ENCODE results near the gene SNAPC3. TPM values are rescaled to one million over a fixed set of nuclear protein-coding genes. Genes with fewer than 3 reads are reported as not detected.

Gene SNAPC3
- total and polyA plus RNA-seq, 2 of the 4 experiments (the other 2 are of a cell fraction): 22.0 to 31.0 TPM

DNA sequence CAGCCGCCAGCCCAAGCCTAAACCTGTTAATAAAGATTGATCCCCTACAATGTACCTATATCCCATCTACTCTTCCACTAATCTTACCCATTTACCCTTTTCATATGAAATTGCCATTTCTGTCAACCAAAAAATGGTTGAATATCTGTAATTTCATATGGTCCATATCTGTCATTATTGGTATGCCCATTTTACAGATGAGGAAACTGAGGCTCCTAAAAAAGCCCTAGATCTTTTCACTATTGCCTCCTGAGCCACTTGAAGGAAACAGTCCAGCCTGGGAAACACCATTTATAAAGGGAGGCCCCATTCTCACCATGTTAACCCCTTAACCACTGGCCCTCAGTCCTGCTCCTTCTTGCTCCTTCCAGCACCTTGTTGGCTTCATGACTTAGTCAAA is 41.2 kb upstream of the SNAPC3 start:
- H3K4me2 ChIP-seq (ENCODE audit: low read depth, low read length): no peak overlapping the region
- no peak overlapping the region for H3K23ac ChIP-seq (ENCODE audit: low read depth, low read length)
- no CpG with 5 or more reads among the region's 1 CpG for WGBS, 2 experiments (ENCODE audit: extremely low coverage in 2 of 2, insufficient read length in 1 of 2)
- no peak overlapping the region for H2AFZ ChIP-seq (replicated peaks; ENCODE audit: low read length, poor library complexity)
- no peak overlapping the region for H4K8ac ChIP-seq (ENCODE audit: low read depth in 2 of 2, low read length in 2 of 2)
- dilution Hi-C loops (cut with HindIII; ENCODE audit: low sequenced_read_pairs, unreplicated experiment): no loop called here
- no TSS peak for BruUV-seq (replicated peaks)
- H3K4me1 ChIP-seq (ENCODE audit: control insufficient read depth, insufficient read depth, low read length): peaks cover 3% of the 10 kb centered on the region
- no peak overlapping the region for H3K27ac ChIP-seq (ENCODE audit: insufficient read depth, low read length)
- no peak overlapping the region for H3K4ac ChIP-seq (ENCODE audit: low read depth, low read length)
- no peak for ATAC-seq (ENCODE audit: low read depth)
- no peaks in the 10 kb centered on the region for H4K20me1 ChIP-seq (ENCODE audit: insufficient read depth, low read length)
- no peak overlapping the region for H2AK9ac ChIP-seq (replicated peaks; ENCODE audit: low read depth, low read length, poor library complexity)
- no peaks in the 10 kb centered on the region; the same call in 1 of the 2 replicates for H3K27me3 ChIP-seq (ENCODE audit: control insufficient read depth, insufficient read depth, low read length)
- H2BK5ac ChIP-seq (ENCODE audit: low read depth, low read length, poor library complexity, severe bottlenecking): no peak overlapping the region
- POLR2A ChIA-PET (ENCODE audit: unreplicated experiment): no interaction called here
- no peaks in the 10 kb centered on the region for H3K36me3 ChIP-seq (ENCODE audit: control insufficient read depth, insufficient read depth, low read length)
- H3K9ac ChIP-seq (ENCODE audit: low read depth, low read length): no peak overlapping the region
- no peak overlapping the region for H3K4me3 ChIP-seq (ENCODE audit: insufficient read depth, low read depth, low read length)
- H3K9me3 ChIP-seq (ENCODE audit: control insufficient read depth, insufficient read depth, low read length): no peaks in the 10 kb centered on the region
- no peaks in the 10 kb centered on the region for H3K79me1 ChIP-seq (ENCODE audit: low read depth in 1 of 2, low read length in 2 of 2)
- no peak overlapping the region for H3K56ac ChIP-seq (ENCODE audit: extremely low read depth, insufficient read depth, low read length)
- no peak overlapping the region for H2BK120ac ChIP-seq (ENCODE audit: low read depth, low read length)
- no peak for DNase-seq
- no peak overlapping the region for H3K18ac ChIP-seq (ENCODE audit: low read depth, low read length)
- CTCF ChIA-PET: no interaction called here
- intact Hi-C loops (cut with micrococcal nuclease): no loop called here
- TF ChIP-seq FOS (IDR thresholded peaks at IDR 0.05; ENCODE audit: low read depth, low read length) (no peak), NFE2L2 (IDR thresholded peaks at IDR 0.05; ENCODE audit: low read depth, low read length) (no peak), SMC3 (IDR thresholded peaks at IDR 0.05; ENCODE audit: low read depth, low read length) (no peak), POLR2A (IDR thresholded peaks at IDR 0.05; ENCODE audit: low read depth, low read length) (no peak), MAZ (IDR thresholded peaks at IDR 0.05; ENCODE audit: borderline replicate concordance, low read depth, low read length) (no peak), RAD21 (IDR thresholded peaks at IDR 0.05; ENCODE audit: low read length) (no peak), ELK1 (IDR thresholded peaks at IDR 0.05; ENCODE audit: borderline replicate concordance, low read depth, low read length) (no peak), RFX5 (IDR thresholded peaks at IDR 0.05; ENCODE audit: low read depth, low read length) (no peak), CHD1 (IDR thresholded peaks at IDR 0.05; ENCODE audit: low read depth, low read length) (no peak), CEBPB (IDR thresholded peaks at IDR 0.05; ENCODE audit: low read depth, low read length) (no peak), MXI1 (IDR thresholded peaks at IDR 0.05; ENCODE audit: borderline replicate concordance, low read depth, low read length) (no peak), RCOR1 (IDR thresholded peaks at IDR 0.05; ENCODE audit: insufficient replicate concordance, low read length) (no peak), MAFK (IDR thresholded peaks at IDR 0.05; ENCODE audit: low read depth, low read length) (no peak), BHLHE40 (IDR thresholded peaks at IDR 0.05; ENCODE audit: low read depth, low read length) (no peak)
- TF ChIP-seq, protein P1, sequence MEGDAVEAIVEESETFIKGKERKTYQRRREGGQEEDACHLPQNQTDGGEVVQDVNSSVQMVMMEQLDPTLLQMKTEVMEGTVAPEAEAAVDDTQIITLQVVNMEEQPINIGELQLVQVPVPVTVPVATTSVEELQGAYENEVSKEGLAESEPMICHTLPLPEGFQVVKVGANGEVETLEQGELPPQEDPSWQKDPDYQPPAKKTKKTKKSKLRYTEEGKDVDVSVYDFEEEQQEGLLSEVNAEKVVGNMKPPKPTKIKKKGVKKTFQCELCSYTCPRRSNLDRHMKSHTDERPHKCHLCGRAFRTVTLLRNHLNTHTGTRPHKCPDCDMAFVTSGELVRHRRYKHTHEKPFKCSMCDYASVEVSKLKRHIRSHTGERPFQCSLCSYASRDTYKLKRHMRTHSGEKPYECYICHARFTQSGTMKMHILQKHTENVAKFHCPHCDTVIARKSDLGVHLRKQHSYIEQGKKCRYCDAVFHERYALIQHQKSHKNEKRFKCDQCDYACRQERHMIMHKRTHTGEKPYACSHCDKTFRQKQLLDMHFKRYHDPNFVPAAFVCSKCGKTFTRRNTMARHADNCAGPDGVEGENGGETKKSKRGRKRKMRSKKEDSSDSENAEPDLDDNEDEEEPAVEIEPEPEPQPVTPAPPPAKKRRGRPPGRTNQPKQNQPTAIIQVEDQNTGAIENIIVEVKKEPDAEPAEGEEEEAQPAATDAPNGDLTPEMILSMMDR (conservative IDR thresholded peaks at IDR 0.05; ENCODE audit: low read depth, low read length): no peak
- TF ChIP-seq, protein P2, sequence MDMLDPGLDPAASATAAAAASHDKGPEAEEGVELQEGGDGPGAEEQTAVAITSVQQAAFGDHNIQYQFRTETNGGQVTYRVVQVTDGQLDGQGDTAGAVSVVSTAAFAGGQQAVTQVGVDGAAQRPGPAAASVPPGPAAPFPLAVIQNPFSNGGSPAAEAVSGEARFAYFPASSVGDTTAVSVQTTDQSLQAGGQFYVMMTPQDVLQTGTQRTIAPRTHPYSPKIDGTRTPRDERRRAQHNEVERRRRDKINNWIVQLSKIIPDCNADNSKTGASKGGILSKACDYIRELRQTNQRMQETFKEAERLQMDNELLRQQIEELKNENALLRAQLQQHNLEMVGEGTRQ (IDR thresholded peaks at IDR 0.05; ENCODE audit: low read depth, low read length): no peak
- H2AK5ac ChIP-seq (ENCODE audit: low read depth, low read length): no peak overlapping the region
- H3K9me1 ChIP-seq (ENCODE audit: insufficient read depth, low read length): no peaks in the 10 kb centered on the region
- H2BK20ac ChIP-seq (ENCODE audit: low read depth, low read length): no peak overlapping the region
- in situ Hi-C loops (cut with MboI; ENCODE audit: low sequenced_read_pairs): no loop called here
- no peak overlapping the region for H2BK15ac ChIP-seq (ENCODE audit: low read depth, low read length)
- H4K91ac ChIP-seq (ENCODE audit: insufficient read depth, low read depth, low read length): no peak overlapping the region
- no peak overlapping the region for H3K14ac ChIP-seq (replicated peaks; ENCODE audit: low read depth, low read length)
- no peak overlapping the region for H4K5ac ChIP-seq (ENCODE audit: low read depth, low read length)

All from IMR-90 (cell line).